Measurements from ENCODE around the gene SRGAP1.
"Not testable (repeated sequence)": the region's sequence is repeated elsewhere in the genome, so short reads cannot be mapped to it uniquely, and the experiment has no call there.

Gene SRGAP1

DNA sequence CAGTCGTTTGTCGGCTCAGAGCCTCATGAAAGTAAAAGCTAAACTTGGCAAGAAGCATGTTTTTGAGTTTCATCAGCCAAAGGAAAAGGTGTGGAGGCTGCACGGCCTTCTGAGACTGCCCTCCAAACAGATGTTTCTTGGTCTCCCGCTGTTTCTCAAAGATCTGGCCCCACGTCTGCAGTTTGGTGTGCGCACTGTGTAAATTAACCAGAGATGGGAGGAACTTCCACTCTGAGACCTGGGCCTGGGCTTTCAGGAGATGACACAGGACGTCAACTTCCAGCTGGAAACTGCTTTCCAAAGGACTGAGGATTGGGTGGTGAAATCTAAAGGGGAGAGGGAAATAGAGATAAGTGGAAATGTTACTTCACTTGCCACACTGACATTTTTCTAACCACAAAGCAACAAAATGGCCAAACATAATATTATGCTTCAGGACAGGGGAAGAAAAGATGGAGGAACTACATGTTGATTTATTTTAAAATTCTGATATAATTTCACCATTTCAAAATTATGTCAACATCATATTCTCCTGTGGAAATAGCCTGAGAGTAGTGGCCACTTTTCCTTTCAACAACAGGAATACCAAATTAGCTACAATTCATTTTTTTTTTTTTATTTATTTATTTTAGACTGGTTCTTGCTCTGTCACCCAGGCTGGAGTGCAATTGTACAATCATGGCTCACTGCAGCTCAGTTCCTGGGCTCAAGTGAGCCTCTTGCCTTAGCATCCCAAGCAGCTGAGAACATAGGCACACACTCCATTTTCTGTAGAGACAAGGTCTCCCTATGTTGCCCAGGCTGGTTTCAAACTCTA is 350.0 kb downstream of the SRGAP1 start:
- TF ChIP-seq, protein P1, sequence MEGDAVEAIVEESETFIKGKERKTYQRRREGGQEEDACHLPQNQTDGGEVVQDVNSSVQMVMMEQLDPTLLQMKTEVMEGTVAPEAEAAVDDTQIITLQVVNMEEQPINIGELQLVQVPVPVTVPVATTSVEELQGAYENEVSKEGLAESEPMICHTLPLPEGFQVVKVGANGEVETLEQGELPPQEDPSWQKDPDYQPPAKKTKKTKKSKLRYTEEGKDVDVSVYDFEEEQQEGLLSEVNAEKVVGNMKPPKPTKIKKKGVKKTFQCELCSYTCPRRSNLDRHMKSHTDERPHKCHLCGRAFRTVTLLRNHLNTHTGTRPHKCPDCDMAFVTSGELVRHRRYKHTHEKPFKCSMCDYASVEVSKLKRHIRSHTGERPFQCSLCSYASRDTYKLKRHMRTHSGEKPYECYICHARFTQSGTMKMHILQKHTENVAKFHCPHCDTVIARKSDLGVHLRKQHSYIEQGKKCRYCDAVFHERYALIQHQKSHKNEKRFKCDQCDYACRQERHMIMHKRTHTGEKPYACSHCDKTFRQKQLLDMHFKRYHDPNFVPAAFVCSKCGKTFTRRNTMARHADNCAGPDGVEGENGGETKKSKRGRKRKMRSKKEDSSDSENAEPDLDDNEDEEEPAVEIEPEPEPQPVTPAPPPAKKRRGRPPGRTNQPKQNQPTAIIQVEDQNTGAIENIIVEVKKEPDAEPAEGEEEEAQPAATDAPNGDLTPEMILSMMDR (IDR thresholded peaks at IDR 0.05; ENCODE audit: extremely low read depth, missing control alignments) = no peak
- DNase-seq (ENCODE audit: low spot score) = no peak

DNA sequence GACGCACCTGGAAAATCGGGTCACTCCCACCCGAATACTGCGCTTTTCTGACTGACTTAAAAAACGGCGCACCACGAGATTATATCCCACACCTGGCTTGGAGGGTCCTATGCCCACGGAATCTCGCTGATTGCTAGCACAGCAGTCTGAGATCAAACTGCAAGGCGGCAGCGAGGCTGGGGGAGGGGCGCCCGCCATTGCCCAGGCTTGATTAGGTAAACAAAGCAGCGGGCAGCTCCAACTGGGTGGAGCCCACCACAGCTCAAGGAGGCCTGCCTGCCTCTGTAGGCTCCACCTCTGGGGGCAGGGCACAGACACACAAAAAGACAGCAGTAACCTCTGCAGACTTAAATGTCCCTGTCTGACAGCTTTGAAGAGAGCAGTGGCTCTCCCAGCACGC is 351.3 kb downstream of the SRGAP1 start:
- not testable (repeated sequence) for DNase-seq (ENCODE audit: low spot score)

DNA sequence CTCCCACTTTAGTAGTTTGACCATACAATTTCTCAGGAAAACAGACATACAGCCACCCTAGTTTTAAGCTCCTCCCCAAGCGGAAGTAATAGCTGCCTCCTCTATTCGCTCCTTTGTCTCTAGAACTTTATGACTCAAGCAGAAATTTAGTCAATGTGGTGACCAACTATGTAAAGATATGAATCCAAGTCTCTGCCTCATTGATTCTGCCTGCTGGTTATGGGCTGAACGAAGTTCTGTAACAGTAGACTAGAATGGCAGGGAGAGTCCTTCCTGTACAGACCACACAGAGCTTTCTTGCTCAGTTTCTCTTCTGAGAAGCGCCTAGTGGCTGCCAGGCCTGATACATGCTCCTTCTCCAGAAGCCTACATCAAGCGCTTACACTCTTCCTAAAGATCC is 358.5 kb downstream of the SRGAP1 start:
- no peak for DNase-seq (ENCODE audit: low spot score)
- TF ChIP-seq, protein P1 (IDR thresholded peaks at IDR 0.05; ENCODE audit: extremely low read depth, missing control alignments) = no peak

DNA sequence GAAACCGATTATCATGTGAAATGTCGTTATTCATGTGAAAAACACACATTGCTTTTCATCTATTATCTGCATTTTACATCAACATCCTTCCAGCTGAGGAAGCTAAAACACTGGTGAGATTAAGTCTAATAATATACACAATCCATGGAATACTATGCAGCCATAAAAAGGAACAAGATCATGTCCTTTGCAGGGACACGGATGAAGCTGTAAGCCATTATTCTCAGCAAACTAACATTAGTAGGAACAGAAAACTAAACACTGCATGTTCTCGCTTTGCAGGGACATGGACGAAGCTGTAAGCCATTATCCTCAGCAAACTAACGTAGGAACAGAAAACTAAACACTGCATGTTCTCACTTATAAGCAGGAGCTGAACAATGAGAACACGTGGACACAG is 359.3 kb downstream of the SRGAP1 start:
- no peak for DNase-seq (ENCODE audit: low spot score)
- TF ChIP-seq, protein P1 (IDR thresholded peaks at IDR 0.05; ENCODE audit: extremely low read depth, missing control alignments) = no peak

DNA sequence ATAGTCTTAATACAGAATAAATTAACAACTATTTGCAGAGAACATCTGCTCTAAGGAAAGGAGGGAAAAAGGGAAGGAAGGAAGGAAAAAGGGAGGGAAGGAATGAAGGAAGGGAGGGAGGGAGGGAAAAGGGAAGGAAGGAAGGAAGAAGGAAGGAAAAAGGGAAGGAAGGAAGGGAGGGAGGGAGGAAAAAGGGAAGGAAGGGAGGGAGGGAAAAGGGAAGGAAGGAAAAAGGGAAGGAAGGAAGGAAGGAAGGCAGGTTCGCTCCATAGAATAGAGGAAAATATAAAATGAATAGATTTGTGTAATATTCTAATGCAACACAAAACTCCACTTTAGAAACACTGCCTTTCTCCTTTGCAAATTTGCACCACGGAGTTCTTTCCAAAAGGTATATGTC is 361.0 kb downstream of the SRGAP1 start:
- no peak for DNase-seq (ENCODE audit: low spot score)
- TF ChIP-seq, protein P1 (IDR thresholded peaks at IDR 0.05; ENCODE audit: extremely low read depth, missing control alignments) = no peak

DNA sequence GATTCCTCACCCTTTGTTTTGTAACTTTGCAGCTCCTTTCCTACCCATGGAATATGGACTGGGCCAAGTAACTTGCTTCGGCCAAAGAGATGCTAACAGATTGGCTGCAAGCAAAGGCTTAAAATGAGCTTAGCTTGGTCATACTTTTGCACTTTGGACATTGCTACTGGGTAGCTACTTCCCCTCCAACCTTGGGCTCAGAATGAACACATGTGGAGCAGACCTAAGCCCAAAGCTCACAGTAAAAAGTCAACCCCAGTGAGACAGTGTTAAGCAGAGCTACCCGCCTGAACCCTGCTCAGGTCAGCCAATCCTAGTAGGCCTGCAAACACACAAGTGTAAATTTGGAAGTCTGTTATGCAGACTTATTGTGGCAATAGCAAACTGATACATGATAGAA is 363.0 kb downstream of the SRGAP1 start:
- TF ChIP-seq, protein P1 (IDR thresholded peaks at IDR 0.05; ENCODE audit: extremely low read depth, missing control alignments) = no peak
- no peak for DNase-seq (ENCODE audit: low spot score)
